ENCODE results near the gene SPATA7. TPM values are rescaled to one million over a fixed set of nuclear protein-coding genes. Genes with fewer than 3 reads are reported as not detected.

SPATA7 gene
- total and polyA plus RNA-seq, 2 experiments from 2014 or later = 9.8 to 27.9 TPM

GRCh38 chr14:88354358-88354757 lies 31.1 kb upstream of the SPATA7 start:
- Histone ChIP-seq H3K4me3 (no peak overlapping the region), H3K9me3 (ENCODE audit: low read depth) (no peaks in the 10 kb centered on the region), H3K36me3 (replicated peaks; ENCODE audit: insufficient read depth, low read depth) (no peaks in the 10 kb centered on the region), H3K4me2 (no peak overlapping the region), H3K27ac (no peak overlapping the region), H3K79me2 (no peaks in the 10 kb centered on the region), H4K20me1 (ENCODE audit: insufficient read depth, poor library complexity, severe bottlenecking) (no peaks in the 10 kb centered on the region), H3K27me3 (no peaks in the 10 kb centered on the region), H3K4me1 (ENCODE audit: insufficient read depth) (no peaks in the 10 kb centered on the region), H2AFZ (no peak overlapping the region), H3K9me2 (replicated peaks; ENCODE audit: insufficient read depth) (no peaks in the 10 kb centered on the region)
- DNase-seq (ENCODE audit: low spot score) = no peak
- TF ChIP-seq CTCF (IDR thresholded peaks at IDR 0.05; ENCODE audit: poor library complexity) (no peak), EZH2 (IDR thresholded peaks at IDR 0.05; ENCODE audit: borderline replicate concordance) (no peak), EZH2phosphoT487 (IDR thresholded peaks at IDR 0.05; ENCODE audit: low read depth, severe bottlenecking, unreplicated experiment) (no peak)
- 78% methylated on average over 3 of the region's 3 CpGs for WGBS (ENCODE audit: low lambda C conversion rate, missing lambda C conversion rate)

GRCh38 chr14:88359500-88359899 lies 26.0 kb upstream of the SPATA7 start:
- Histone ChIP-seq H3K4me3 (no peak overlapping the region), H3K36me3 (replicated peaks; ENCODE audit: insufficient read depth, low read depth) (no peaks in the 10 kb centered on the region), H3K9me3 (ENCODE audit: low read depth) (no peaks in the 10 kb centered on the region), H3K4me2 (no peak overlapping the region), H4K20me1 (ENCODE audit: insufficient read depth, poor library complexity, severe bottlenecking) (no peaks in the 10 kb centered on the region), H3K27me3 (no peaks in the 10 kb centered on the region), H3K9me2 (replicated peaks; ENCODE audit: insufficient read depth) (no peaks in the 10 kb centered on the region), H3K4me1 (ENCODE audit: insufficient read depth) (no peaks in the 10 kb centered on the region), H2AFZ (no peak overlapping the region), H3K79me2 (no peaks in the 10 kb centered on the region), H3K27ac (no peak overlapping the region)
- no peak for DNase-seq (ENCODE audit: low spot score)
- 70% methylated on average over 2 of the region's 2 CpGs for WGBS (ENCODE audit: low lambda C conversion rate, missing lambda C conversion rate)
- TF ChIP-seq CTCF (IDR thresholded peaks at IDR 0.05; ENCODE audit: poor library complexity) (no peak), EZH2phosphoT487 (IDR thresholded peaks at IDR 0.05; ENCODE audit: low read depth, severe bottlenecking, unreplicated experiment) (no peak), EZH2 (IDR thresholded peaks at IDR 0.05; ENCODE audit: borderline replicate concordance) (no peak)

- TF ChIP-seq EZH2 (IDR thresholded peaks at IDR 0.05; ENCODE audit: borderline replicate concordance) (no peak), EZH2phosphoT487 (IDR thresholded peaks at IDR 0.05; ENCODE audit: low read depth, severe bottlenecking, unreplicated experiment) (no peak), CTCF (IDR thresholded peaks at IDR 0.05; ENCODE audit: poor library complexity) (no peak)
- DNase-seq (ENCODE audit: low spot score) = no peak
Observed at GRCh38 chr14:88363644-88364043, 21.8 kb upstream of the SPATA7 start.

More at GRCh38 chr14:88363644-88364043, 21.8 kb upstream of the SPATA7 start:
- no peaks in the 10 kb centered on the region for H3K9me2 ChIP-seq (replicated peaks; ENCODE audit: insufficient read depth)
- no peak overlapping the region for H3K4me3 ChIP-seq
- no peak overlapping the region for H2AFZ ChIP-seq
- no peaks in the 10 kb centered on the region for H3K4me1 ChIP-seq (ENCODE audit: insufficient read depth)
- no peaks in the 10 kb centered on the region for H3K27me3 ChIP-seq
- H4K20me1 ChIP-seq (ENCODE audit: insufficient read depth, poor library complexity, severe bottlenecking) = no peaks in the 10 kb centered on the region
- H3K36me3 ChIP-seq (replicated peaks; ENCODE audit: insufficient read depth, low read depth) = no peaks in the 10 kb centered on the region
- WGBS (ENCODE audit: low lambda C conversion rate, missing lambda C conversion rate) = 84% methylated on average over 4 of the region's 4 CpGs
- H3K27ac ChIP-seq = no peak overlapping the region
- H3K9me3 ChIP-seq (ENCODE audit: low read depth) = no peaks in the 10 kb centered on the region
- no peaks in the 10 kb centered on the region for H3K79me2 ChIP-seq
- no peak overlapping the region for H3K4me2 ChIP-seq
